Stimulated activated CD4-positive, alpha-beta T cell treated with anti-CD3 and anti-CD28 coated beads, Interleukin-15, amount 100 ng/mL, for 48 hours (primary cell): ENCODE results near the gene CHIT1.
"Not testable (repeated sequence)": the region's sequence is repeated elsewhere in the genome, so short reads cannot be mapped to it uniquely, and the experiment has no call there.

Source experiments
- DNase-seq, 2 donors: peaks; one replicate each; pipeline ENCODE4 v3.0.0-alpha.2; 2020; ENCODE audit warnings: low read depth in 2 of 2

Gene CHIT1

DNA sequence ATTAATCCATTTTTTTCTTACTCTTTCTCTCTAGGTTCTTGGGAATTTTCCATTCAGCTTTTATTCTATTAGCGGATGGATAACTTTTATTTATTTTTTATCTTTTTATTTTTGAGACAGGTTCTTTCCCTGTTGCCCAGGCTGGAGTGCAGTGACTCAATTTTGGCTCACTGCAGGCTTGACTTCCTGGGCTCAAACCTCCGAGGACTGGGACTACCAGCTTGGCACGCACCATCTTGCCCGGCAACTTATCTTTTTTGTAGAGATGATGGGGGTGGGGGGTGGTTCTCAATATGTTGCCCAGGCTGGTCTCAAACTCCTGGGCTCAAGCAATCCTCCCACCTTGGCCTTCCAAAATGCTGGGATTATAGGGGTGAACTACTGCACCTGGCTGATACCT lies 36.1 kb upstream of the CHIT1 start:
- no peak for DNase-seq

DNA sequence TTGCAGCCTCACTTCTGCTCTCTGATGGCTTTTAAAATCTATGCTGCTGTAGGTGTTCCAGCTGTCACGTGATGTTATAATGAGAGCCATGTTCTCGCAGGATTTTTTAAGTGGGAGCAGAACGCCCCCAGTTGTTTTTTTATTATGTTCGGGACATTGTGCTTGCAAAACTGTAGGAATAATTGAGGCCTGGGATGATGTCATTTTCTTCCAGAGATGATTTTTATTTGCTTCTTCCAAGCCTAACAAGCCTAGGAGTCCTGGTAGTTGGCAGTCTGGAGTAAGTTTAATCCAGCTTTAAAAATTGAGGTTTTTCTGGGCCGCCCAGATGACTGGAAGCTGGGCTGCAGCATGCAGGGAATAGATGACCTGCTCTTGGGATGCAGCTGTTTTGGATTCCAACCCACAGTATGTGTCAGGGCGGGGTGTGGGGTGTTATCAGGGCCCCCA lies 34.6 kb upstream of the CHIT1 start:
- DNase-seq, result no peak

DNA sequence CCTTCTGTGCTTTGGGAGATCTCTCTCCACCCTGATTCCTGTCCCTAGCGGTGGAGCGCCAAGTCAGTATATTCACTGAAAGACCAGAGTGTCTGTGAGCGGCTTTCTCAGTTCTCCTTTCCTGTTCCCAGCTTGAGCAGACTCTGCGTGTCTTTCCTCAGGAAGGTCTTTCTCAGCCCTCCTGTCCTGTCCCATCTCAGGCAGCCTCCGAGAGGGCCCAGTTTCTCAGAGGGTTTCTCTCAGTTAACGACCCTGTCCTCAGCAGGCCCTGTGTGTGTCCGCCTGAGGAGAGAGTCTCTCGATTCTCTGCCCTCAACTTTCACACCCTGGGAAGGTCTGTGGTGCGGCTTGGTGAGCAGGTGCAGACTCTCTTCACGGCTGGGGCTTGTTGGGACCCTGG lies 34.0 kb upstream of the CHIT1 start:
- no peak for DNase-seq

GRCh38 chr1:203256636-203257035 lies 27.2 kb upstream of the CHIT1 start:
- not testable (repeated sequence) for DNase-seq

GRCh38 chr1:203254782-203255181 lies 25.3 kb upstream of the CHIT1 start:
- not testable (repeated sequence) for DNase-seq

GRCh38 chr1:203252678-203253077 lies 23.2 kb upstream of the CHIT1 start:
- DNase-seq, result no peak

DNA sequence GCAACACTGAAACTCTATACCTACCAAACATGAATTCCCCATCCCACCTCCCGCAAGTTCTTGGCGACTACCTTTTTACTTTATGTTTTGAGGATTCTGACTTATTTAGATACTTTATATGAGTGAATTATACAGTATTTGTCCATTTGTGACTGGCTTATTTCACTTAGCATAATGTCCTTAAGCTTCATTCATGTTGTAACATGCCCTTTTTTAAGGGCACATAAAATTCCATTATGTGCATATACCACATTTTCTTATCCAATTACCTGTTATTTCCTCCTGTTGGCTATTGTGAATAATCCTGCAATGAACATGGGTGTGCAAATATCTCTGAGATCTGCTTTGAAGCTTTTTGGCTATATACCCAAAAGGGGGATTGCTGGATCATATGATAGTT lies 22.0 kb upstream of the CHIT1 start:
- DNase-seq, result no peak

DNA sequence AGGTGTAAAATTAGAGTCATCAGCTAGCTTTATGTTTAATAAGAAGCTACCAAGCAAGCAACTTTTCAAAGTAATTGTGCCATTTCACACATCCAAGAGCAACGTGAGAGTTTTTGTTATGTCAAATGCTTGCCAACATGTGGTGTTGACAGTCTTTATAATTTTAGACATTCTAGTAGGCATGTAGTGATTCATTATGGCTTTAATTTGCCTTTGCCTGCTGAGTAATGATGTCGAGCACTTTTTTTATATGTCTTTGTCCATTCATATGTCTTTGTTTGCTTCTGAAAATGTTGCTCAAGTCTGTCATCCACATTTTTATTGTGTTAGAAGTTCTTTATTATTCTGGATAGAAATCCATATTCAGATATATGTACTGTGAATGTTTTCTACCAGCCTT lies 21.4 kb upstream of the CHIT1 start:
- DNase-seq, result no peak

- no peak for DNase-seq
These were observed 15.3 kb upstream of the CHIT1 start for GRCh38 chr1:203244776-203245175.

DNA sequence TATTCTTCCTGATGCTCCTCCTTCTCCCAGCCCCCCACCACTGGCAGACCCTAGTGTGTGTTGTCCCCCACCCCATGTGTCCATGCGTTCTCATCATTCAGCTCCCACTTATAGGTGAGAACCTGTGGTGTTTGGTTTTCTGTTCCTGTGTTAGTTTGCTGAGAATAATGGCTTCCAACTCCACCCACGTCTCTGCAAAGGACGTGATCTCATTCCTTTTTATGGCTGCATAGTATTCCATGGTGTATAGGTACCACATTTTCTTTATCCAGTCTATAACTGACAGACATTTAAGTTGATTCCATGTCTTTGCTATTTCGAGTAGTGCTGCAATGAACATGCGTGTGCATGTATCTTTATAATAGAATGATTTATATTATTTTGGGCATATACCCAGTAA lies 12.2 kb upstream of the CHIT1 start:
- not testable (repeated sequence) for DNase-seq

DNA sequence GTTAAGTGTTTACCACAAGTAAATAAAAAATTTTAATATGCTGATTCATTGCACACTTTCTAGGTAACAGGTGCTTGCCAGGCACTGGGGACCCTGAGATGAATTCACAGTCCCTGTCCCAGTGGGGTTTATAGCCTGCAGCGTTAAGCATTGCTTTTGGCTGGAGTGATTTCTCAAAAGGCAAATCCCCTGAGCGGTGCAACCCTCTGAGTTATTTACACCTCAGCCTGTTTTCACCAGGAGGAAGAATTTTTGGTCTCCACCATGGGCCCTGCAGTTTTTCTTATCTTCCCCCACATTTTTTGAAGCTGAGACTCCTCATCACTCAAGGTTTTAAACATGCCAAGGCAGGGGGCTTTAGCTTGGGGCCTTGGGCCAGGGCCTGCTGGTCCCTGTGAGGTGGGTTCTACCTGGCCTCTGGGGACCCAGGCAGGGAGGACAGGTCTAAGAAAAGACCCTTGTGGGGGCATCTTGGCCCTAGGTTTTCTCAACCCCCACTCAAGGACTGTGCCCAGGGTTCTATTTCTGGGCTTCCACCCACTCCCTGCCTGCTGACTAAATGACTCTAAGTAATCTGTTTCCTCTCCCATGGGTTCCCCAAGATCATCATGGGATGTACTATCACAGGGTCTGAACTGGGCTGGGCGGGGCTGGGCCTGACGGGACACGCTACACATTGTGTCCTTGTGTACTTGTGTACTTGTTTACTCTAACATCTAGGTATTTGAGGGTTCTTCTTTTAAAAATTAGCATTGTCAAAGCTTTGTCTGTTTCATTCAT lies 10.2 kb upstream of the CHIT1 start:
- no peak for DNase-seq

GRCh38 chr1:203239081-203239480 lies 9.6 kb upstream of the CHIT1 start:
- no peak for DNase-seq

DNA sequence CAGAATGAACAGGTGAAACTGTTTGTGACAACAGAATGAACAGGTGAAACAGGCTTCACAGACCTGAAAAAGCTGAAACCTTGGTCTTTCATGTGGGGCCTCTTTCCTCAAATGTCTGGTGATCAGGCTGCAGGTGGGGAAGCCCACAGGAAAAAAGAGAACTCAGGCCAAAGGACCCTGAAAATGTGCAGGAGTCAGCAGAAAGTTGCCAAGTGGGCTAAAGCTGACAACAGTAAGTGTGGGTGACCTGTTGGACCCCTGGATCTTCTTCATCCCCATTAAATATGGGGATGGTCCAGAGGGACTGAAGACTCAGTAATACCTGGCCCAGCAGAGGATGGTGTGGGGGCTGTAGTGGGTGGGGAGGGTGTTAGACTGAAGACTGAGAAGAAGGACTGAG lies 9.1 kb upstream of the CHIT1 start:
- no peak for DNase-seq

GRCh38 chr1:203234901-203235300 lies 5.4 kb upstream of the CHIT1 start:
- DNase-seq, result not testable (repeated sequence)

DNA sequence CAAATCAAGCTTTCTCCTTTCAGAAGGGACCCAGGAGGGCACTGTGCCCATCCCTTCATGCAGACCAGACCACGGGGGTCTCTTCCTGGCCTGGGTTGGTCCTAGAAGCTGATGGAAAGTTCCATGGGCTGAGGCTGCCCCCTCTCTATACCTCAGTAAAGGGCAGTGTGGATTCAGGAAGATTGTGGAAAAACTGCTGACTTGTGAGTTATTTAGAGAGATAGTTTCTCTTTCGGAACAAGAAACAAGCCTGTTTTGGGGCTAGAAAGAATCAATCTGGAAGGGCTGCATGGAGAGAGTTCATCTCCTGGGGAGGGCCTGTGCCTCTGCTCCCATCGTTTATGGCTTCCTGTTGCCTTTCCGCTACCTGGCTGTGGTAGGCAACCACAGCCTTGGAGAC lies 803 bp downstream of the CHIT1 start:
- DNase-seq, result no peak

DNA sequence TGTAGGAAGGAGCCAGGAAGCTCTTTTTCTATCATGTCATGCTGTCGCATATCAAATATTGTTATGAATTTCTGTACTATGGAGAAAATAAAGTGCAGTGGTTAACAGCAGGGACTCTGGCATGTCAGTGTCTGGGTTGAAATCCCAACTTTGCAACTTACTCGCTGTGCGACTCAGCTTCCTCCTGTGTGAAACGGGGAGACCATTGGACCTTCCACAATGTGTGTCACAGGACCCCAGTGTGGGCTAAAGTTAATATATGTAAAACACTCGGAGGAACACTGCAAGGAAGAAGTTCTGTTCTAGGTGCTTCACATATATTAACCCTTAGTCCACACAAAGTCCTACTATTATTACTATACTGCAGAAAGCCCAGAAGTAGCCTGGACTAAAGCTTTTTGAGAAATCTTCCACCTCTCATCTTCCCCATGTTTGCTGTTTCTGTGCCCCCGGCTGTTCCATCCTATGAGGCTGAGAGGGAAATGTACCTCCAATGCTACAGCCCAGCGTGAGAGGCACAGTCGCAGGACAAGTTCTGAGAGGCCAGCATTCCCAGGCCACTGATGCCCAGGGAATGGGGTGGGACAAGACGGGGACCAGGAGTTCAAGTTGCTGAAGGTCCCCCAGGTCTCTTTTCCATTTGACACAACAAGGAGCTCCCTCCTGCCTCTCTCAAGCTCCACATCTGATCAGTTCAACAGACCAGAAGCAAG lies 1.9 kb downstream of the CHIT1 start:
- DNase-seq, result no peak

- no peak for DNase-seq
These were observed 4.4 kb downstream of the CHIT1 start for GRCh38 chr1:203225071-203225470.

GRCh38 chr1:203223012-203223775 lies 6.3 kb downstream of the CHIT1 start:
- no peak for DNase-seq

DNA sequence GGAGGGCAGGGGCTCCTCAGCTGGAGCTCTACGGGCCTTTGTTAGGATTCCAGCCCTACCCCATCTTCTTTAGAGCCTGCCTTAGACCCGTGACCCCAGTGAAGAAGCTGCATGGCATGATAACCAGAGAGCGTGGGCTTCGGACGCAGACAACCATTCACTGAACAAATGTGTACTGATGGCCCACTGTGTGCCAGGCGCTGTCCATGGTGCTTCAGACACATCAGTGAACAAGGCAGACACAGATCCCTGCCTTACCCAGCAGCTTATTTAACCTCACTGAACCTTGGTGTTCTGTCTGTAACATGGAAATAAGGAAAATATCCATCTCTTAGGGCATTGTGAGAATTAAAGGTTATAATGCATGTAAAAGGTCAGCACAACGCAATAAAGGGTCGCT lies 9.5 kb downstream of the CHIT1 start:
- no peak for DNase-seq

DNA sequence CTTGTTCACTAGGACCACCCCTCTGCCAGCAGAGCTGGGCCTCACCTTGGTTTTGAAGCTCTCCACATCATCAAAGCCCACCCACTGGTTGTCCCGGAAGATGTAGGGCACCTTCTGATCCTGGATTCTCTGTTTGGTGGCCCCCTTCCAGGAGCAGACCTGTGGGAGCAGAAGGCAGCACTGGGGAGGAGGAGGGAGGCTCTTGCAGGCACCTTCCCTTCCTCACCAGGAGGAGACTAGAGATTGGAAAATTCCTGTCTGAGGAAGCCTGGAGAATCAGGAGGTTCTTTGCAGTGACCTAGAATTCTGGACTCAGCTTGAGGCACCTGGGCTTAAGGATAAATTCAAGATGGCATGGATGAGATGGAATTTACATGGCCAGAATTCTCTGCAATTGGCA lies 10.3 kb downstream of the CHIT1 start:
- no peak for DNase-seq

- no peak for DNase-seq
These were observed 11.8 kb downstream of the CHIT1 start for GRCh38 chr1:203217668-203218067.

DNA sequence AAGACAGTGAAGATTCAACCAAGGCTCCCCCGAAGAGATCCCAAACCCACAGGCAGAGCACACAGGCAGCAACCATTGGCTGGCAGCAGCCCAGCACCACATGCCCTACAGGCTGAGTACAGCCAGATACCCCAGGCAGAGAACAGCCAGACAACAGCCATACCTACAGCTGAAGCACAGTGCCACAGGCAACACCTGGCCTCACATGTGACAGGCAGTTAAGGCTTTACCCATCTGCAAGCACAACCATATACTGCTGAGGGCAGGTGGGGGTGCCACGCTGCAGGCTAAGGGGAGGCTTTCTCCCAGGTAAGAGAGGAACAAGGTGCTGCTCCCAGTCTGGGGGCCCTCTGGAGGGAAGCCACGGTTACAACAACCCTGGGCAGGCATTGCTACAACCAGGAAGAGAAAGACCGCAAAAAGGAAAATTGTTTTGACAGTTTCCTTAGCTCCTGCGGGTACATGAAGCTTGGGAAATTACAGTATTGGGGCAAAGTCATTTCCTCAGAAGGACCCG lies 12.3 kb downstream of the CHIT1 start:
- DNase-seq, result no peak
